Hepatocyte (in vitro differentiated cells): ENCODE measurements around the gene MUC5AC.

Experiments
- EZH2 ChIP-seq: fragments of 200-600 bp; sonication (generic); IDR thresholded peaks from 2 replicates; pipeline ENCODE4 v1.6.1; 2016; ENCODE audit warnings: antibody characterized with exemption, mild to moderate bottlenecking, borderline replicate concordance
- TF ChIP-seq, protein P1 (sequence below): fragments of 200-600 bp; sonication (generic); IDR thresholded peaks from 2 replicates; pipeline ENCODE4 v1.5.1; 2016; ENCODE audit warnings: antibody characterized with exemption, mild to moderate bottlenecking; ENCODE audit not compliant: poor library complexity

DNA sequence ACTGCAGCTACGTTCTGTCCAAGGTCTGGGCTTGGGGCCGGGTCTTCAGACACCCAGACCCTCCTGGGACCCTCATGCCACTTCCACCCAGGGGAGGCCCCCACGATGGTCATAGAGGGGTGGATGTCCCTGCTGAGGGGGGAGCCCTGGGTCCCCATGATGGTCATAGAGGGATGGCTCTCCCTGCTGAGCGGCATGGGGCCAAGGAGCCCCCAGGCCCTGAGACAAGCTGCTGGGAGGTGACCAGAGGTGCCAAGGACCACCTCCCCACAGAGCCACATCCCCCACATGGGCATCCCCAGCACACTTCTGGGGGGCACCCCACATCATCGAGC, 72.3 kb downstream of the MUC5AC start:
- TF ChIP-seq, protein P1, sequence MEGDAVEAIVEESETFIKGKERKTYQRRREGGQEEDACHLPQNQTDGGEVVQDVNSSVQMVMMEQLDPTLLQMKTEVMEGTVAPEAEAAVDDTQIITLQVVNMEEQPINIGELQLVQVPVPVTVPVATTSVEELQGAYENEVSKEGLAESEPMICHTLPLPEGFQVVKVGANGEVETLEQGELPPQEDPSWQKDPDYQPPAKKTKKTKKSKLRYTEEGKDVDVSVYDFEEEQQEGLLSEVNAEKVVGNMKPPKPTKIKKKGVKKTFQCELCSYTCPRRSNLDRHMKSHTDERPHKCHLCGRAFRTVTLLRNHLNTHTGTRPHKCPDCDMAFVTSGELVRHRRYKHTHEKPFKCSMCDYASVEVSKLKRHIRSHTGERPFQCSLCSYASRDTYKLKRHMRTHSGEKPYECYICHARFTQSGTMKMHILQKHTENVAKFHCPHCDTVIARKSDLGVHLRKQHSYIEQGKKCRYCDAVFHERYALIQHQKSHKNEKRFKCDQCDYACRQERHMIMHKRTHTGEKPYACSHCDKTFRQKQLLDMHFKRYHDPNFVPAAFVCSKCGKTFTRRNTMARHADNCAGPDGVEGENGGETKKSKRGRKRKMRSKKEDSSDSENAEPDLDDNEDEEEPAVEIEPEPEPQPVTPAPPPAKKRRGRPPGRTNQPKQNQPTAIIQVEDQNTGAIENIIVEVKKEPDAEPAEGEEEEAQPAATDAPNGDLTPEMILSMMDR, result no peak
- no peak for TF ChIP-seq EZH2
